K562 (cell line): ENCODE measurements around the gene TMEM60. TPM values are rescaled to one million over a fixed set of nuclear protein-coding genes. Genes with fewer than 3 reads are reported as not detected.

Source experiments
- ARID2 ChIP-seq: fragments of 450-650 bp; IDR thresholded peaks from 2 replicates; pipeline ENCODE4 v1.6.1; 2017; ENCODE audit warnings: antibody characterized with exemption, mild to moderate bottlenecking
- ATF1 ChIP-seq, 2 experiments: fragments of 450-650 bp in 1 of 2; IDR thresholded peaks; 2 replicates each; pipeline ENCODE4 v1.6.1; 2016; ENCODE audit warnings: missing compliant biosample characterization in 1 of 2, missing genetic modification characterization in 1 of 2
- BCOR ChIP-seq: fragments of 450-650 bp; IDR thresholded peaks from 2 replicates; pipeline ENCODE4 v1.6.1; 2016
- ETV5 ChIP-seq: sonication (generic); formaldehyde crosslinking; IDR thresholded peaks from 2 replicates; pipeline ENCODE4 v1.4.0; 2020; ENCODE audit warnings: low read depth, mild to moderate bottlenecking, missing genetic modification reagents
- HIVEP1 ChIP-seq: fragments of 250-450 bp; sonication (Bioruptor Pico); IDR thresholded peaks from 2 replicates; pipeline ENCODE4 v1.4.0; 2020; ENCODE audit warnings: mild to moderate bottlenecking
- JUND ChIP-seq, 2 experiments: IDR thresholded peaks; 2 replicates in 1 of 2; 3 replicates in 1 of 2; pipeline ENCODE4 v1.6.1; 2011; ENCODE audit warnings: borderline replicate concordance in 2 of 2, low read depth in 2 of 2, low read length in 2 of 2, improper control_type of control experiment in 1 of 2, missing biosample characterization in 1 of 2, missing genetic modification characterization in 1 of 2, missing genetic modification reagents in 1 of 2
- KLF13 ChIP-seq: fragments of 450-650 bp; IDR thresholded peaks from 2 replicates; pipeline ENCODE4 v1.6.1; 2016; ENCODE audit warnings: missing genetic modification characterization, low read depth, mild to moderate bottlenecking, missing compliant biosample characterization, moderate library complexity, borderline replicate concordance
- MTA1 ChIP-seq: fragments of 450-650 bp; IDR thresholded peaks from 2 replicates; pipeline ENCODE4 v1.6.1; 2017; ENCODE audit warnings: borderline replicate concordance
- NR2C2 ChIP-seq, 2 experiments: fragments of 200-800 bp in 1 of 2; sonication (Bioruptor generic) in 1 of 2; sonication (generic) in 1 of 2; formaldehyde crosslinking in 1 of 2; IDR thresholded peaks; 2 replicates each; pipeline versions ENCODE4 v1.6.1 to v1.8.0; 2016 to 2022; ENCODE audit warnings: mild to moderate bottlenecking in 1 of 2, missing compliant biosample characterization in 1 of 2, missing genetic modification characterization in 1 of 2, missing genetic modification reagents in 1 of 2
- NUFIP1 ChIP-seq: fragments of 450-650 bp; IDR thresholded peaks from 2 replicates; pipeline ENCODE4 v1.6.1; 2018; ENCODE audit not compliant: partially characterized antibody
- RAD21 ChIP-seq, 2 experiments: fragments of 250-450 bp in 1 of 2; fragments of 450-650 bp in 1 of 2; sonication (Bioruptor Pico) in 1 of 2; formaldehyde crosslinking in 1 of 2; IDR thresholded peaks in 1 of 2; conservative IDR thresholded peaks in 1 of 2; 2 replicates each; pipeline versions ENCODE4 v1.4.0 to v1.8.0; 2020 to 2022; ENCODE audit warnings: mild to moderate bottlenecking in 2 of 2, moderate library complexity in 1 of 2
- RFX1 ChIP-seq: fragments of 450-650 bp; IDR thresholded peaks from 2 replicates; pipeline ENCODE4 v1.6.1; 2016; ENCODE audit warnings: mild to moderate bottlenecking, moderate library complexity
- SNIP1 ChIP-seq: fragments of 450-650 bp; IDR thresholded peaks from 2 replicates; pipeline ENCODE4 v1.7.1; 2017; ENCODE audit warnings: low read depth, mild to moderate bottlenecking
- TARDBP ChIP-seq: fragments of 450-650 bp; IDR thresholded peaks from 2 replicates; pipeline ENCODE4 v1.6.1; 2016
- ZNF282 ChIP-seq: sonication (generic); formaldehyde crosslinking; IDR thresholded peaks from 2 replicates; pipeline ENCODE4 v1.8.1; 2023; ENCODE audit warnings: missing genetic modification reagents
- ZNF586 ChIP-seq: fragments of 450-650 bp; formaldehyde crosslinking; conservative IDR thresholded peaks from 2 replicates; pipeline ENCODE4 v1.4.0; 2020; ENCODE audit warnings: mild to moderate bottlenecking, moderate library complexity
- polyA plus RNA-seq, 8 experiments: library from polyadenylated mRNA; depleted of rRNA in 4 of 8; stranded (reverse) in 5 of 8; unstranded in 3 of 8; fragments of >200 nt; fragmentation: Nextera tagmentation in 2 of 8; fragmentation: Illumina TruSeq in 1 of 8; extraction: Ambion mirVana in 2 of 8; extraction: Trizol in 1 of 8; gene quantifications; 2 replicates each; pipeline versions ENCODE4 v1.2.1 to v1.2.3, GENCODE V29; 2011 to 2014; ENCODE audit warnings: inconsistent platforms in 1 of 8, missing spikeins in 1 of 8
- total RNA-seq, 7 experiments: library from RNA; depleted of rRNA in 6 of 7; stranded (reverse); fragments of >200 nt in 6 of 7; fragmentation: Illumina TruSeq in 2 of 7; extraction: Trizol in 2 of 7; gene quantifications; 2 replicates each; pipeline versions ENCODE4 v1.2.1 to v1.2.3, GENCODE V29; 2011 to 2021; ENCODE audit warnings: low replicate concordance in 1 of 7
- TF ChIP-seq, protein P1 (sequence below): sonication (generic); formaldehyde crosslinking; IDR thresholded peaks from 2 replicates; pipeline ENCODE4 v1.8.1; 2023; ENCODE audit warnings: mild to moderate bottlenecking, missing genetic modification reagents
- TF ChIP-seq, protein P2 (sequence below): fragments of 450-650 bp; IDR thresholded peaks from 2 replicates; pipeline ENCODE4 v1.6.1; 2018; ENCODE audit warnings: mild to moderate bottlenecking, low read depth; ENCODE audit not compliant: partially characterized antibody
- TF ChIP-seq, protein P3 (sequence below): sonication (generic); formaldehyde crosslinking; IDR thresholded peaks from 2 replicates; pipeline ENCODE4 v1.8.0; 2022; ENCODE audit warnings: missing genetic modification reagents, mild to moderate bottlenecking, moderate library complexity, borderline replicate concordance
- TF ChIP-seq, protein P4 (sequence below): sonication (generic); IDR thresholded peaks from 2 replicates; pipeline ENCODE4 v1.6.1; 2016

TMEM60 gene
- total and polyA plus RNA-seq, 9 of the 15 experiments (the other 6 are each of a cell fraction or from before 2014, with no cell fraction given): 12.5 to 140 (median 38.4) TPM

DNA sequence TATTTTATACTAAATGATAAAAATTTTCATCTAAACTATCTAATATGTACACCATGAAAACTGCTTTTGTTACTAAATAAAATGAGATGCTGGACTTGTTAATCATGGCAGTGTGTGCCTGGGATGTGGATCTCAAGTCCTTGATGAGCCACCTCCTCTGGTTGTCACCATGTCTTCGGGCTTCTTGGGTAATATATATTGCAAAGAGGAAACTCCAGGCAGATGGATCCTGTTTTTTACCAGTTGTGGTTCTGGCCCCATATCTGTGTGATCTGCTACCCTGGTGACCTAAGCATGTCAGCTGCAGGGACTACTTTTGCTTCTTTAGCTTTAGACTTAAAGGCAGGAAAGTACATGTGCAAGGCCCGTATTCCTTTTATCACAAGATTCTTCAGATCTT lies 46.2 kb downstream of the TMEM60 start (continued):
- TF ChIP-seq, protein P1, sequence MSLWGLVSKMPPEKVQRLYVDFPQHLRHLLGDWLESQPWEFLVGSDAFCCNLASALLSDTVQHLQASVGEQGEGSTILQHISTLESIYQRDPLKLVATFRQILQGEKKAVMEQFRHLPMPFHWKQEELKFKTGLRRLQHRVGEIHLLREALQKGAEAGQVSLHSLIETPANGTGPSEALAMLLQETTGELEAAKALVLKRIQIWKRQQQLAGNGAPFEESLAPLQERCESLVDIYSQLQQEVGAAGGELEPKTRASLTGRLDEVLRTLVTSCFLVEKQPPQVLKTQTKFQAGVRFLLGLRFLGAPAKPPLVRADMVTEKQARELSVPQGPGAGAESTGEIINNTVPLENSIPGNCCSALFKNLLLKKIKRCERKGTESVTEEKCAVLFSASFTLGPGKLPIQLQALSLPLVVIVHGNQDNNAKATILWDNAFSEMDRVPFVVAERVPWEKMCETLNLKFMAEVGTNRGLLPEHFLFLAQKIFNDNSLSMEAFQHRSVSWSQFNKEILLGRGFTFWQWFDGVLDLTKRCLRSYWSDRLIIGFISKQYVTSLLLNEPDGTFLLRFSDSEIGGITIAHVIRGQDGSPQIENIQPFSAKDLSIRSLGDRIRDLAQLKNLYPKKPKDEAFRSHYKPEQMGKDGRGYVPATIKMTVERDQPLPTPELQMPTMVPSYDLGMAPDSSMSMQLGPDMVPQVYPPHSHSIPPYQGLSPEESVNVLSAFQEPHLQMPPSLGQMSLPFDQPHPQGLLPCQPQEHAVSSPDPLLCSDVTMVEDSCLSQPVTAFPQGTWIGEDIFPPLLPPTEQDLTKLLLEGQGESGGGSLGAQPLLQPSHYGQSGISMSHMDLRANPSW (CRISPR knock-in tag): no peak
- TF ChIP-seq, protein P2, sequence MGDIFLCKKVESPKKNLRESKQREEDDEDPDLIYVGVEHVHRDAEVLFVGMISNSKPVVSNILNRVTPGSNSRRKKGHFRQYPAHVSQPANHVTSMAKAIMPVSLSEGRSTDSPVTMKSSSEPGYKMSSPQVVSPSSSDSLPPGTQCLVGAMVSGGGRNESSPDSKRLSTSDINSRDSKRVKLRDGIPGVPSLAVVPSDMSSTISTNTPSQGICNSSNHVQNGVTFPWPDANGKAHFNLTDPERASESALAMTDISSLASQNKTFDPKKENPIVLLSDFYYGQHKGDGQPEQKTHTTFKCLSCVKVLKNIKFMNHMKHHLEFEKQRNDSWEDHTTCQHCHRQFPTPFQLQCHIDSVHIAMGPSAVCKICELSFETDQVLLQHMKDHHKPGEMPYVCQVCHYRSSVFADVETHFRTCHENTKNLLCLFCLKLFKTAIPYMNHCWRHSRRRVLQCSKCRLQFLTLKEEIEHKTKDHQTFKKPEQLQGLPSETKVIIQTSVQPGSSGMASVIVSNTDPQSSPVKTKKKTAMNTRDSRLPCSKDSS: no peak
- TF ChIP-seq KLF13 (tag) (no peak), MTA1 (peak; percentile 15; the same call in 1 of the 2 replicates), TARDBP (no peak), RFX1 (peak; percentile 34), SNIP1 (no peak), RAD21 (CRISPR knock-in tag; conservative IDR thresholded peaks at IDR 0.05 in 1 of 2, IDR thresholded peaks at IDR 0.05 in 1 of 2) (no peak), HIVEP1 (no peak), BCOR (no peak), ZNF282 (no peak), ATF1 (CRISPR knock-in tag; IDR thresholded peaks at IDR 0.05) (no peak), ATF1 (tag; IDR thresholded peaks at IDR 0.05) (0 out of 2 replicates have a peak, but pooled peaks have one; percentile 31), ETV5 (CRISPR knock-in tag) (no peak), ZNF586 (CRISPR knock-in tag) (no peak), JUND (IDR thresholded peaks at IDR 0.05; ENCODE audit: borderline replicate concordance, low read depth, low read length) (peak; percentile 50; the same call in 1 of the 2 replicates), JUND (tag; IDR thresholded peaks at IDR 0.05; ENCODE audit: borderline replicate concordance, low read depth, low read length) (peak; percentile 49; the same call in 1 of the 3 replicates), NR2C2 (CRISPR knock-in tag; IDR thresholded peaks at IDR 0.05) (no peak), NR2C2 (tag; IDR thresholded peaks at IDR 0.05) (peak; percentile 49; the same call in 1 of the 2 replicates), ARID2 (no peak), NUFIP1 (no peak)
- TF ChIP-seq, protein P3, sequence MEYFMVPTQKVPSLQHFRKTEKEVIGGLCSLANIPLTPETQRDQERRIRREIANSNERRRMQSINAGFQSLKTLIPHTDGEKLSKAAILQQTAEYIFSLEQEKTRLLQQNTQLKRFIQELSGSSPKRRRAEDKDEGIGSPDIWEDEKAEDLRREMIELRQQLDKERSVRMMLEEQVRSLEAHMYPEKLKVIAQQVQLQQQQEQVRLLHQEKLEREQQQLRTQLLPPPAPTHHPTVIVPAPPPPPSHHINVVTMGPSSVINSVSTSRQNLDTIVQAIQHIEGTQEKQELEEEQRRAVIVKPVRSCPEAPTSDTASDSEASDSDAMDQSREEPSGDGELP (CRISPR knock-in tag): no peak
- TF ChIP-seq, protein P4, sequence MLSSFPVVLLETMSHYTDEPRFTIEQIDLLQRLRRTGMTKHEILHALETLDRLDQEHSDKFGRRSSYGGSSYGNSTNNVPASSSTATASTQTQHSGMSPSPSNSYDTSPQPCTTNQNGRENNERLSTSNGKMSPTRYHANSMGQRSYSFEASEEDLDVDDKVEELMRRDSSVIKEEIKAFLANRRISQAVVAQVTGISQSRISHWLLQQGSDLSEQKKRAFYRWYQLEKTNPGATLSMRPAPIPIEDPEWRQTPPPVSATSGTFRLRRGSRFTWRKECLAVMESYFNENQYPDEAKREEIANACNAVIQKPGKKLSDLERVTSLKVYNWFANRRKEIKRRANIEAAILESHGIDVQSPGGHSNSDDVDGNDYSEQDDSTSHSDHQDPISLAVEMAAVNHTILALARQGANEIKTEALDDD: peak; percentile 60; the same call in 1 of the 2 replicates
